Activated CD4-positive, alpha-beta T cell treated with anti-CD3 and anti-CD28 coated beads, Interleukin-2, amount 10 ng/mL, durations not matched to agents 7 days and 5 days (primary cell): ENCODE data around the gene VKORC1L1. TPM values are rescaled to one million over a fixed set of nuclear protein-coding genes. Genes with fewer than 3 reads are reported as not detected.
"Not testable (repeated sequence)": the region's sequence is repeated elsewhere in the genome, so short reads cannot be mapped to it uniquely, and the experiment has no call there.

ENCODE experiments used
- CTCF ChIA-PET: fragments of 350-600 bp; sonication (Branson Sonifier 250); formaldehyde crosslinking; loops from one replicate; lab custom pipeline; 2021; ENCODE audit warnings: antibody characterized with exemption; lab: Charles Lee
- POLR2A ChIA-PET: fragments of 350-600 bp; sonication (Branson Sonifier 250); formaldehyde crosslinking; loops from one replicate; lab custom pipeline; 2021; ENCODE audit warnings: antibody characterized with exemption; lab: Charles Lee
- DNase-seq: peaks from one replicate; pipeline ENCODE4 v3.0.0-alpha.2; 2020
- H3K27ac Mint-ChIP-seq: one replicate; pipeline ENCODE4 v1.8.0; 2021; ENCODE audit warnings: mild to moderate bottlenecking, moderate library complexity, mixed read lengths
- H3K27me3 Mint-ChIP-seq: one replicate; pipeline ENCODE4 v1.8.0; 2021; ENCODE audit warnings: mixed read lengths
- H3K36me3 Mint-ChIP-seq: one replicate; pipeline ENCODE4 v1.8.0; 2021; ENCODE audit warnings: low read depth, mixed read lengths
- H3K4me1 Mint-ChIP-seq: one replicate; pipeline ENCODE4 v1.8.0; 2021; ENCODE audit warnings: mixed read lengths
- H3K4me3 Mint-ChIP-seq: one replicate; pipeline ENCODE4 v1.8.0; 2021; ENCODE audit warnings: mild to moderate bottlenecking, moderate library complexity, mixed read lengths
- H3K9me3 Mint-ChIP-seq: one replicate; pipeline ENCODE4 v1.8.0; 2021; ENCODE audit warnings: mixed read lengths
- total RNA-seq, 2 experiments: library from RNA; stranded (reverse); gene quantifications; one replicate each; pipeline ENCODE4 v1.2.3, GENCODE V29; 2021

VKORC1L1 gene
- total RNA-seq, 2 experiments from 2014 or later = 15.7 to 19.1 TPM

GRCh38 chr7:65978891-65979582 lies 106.2 kb downstream of the VKORC1L1 start:
- POLR2A ChIA-PET = interaction anchor here (0.6 kb wide), 1 partner anchor 16 kb away, joined by 3 read pairs; no protein-coding TSS in a partner anchor
- no peak overlapping the region for H3K4me3 Mint-ChIP-seq
- CTCF ChIA-PET = interaction anchor here (0.6 kb wide), 1 partner anchor 13 kb away, joined by 3 read pairs; no protein-coding TSS in a partner anchor
- no peaks in the 10 kb centered on the region for H3K27me3 Mint-ChIP-seq
- DNase-seq = no peak
- peaks cover 15% of the 10 kb centered on the region for H3K4me1 Mint-ChIP-seq
- H3K27ac Mint-ChIP-seq = peak overlapping the region; percentile 25
- peaks cover 22% of the 10 kb centered on the region for H3K36me3 Mint-ChIP-seq
- H3K9me3 Mint-ChIP-seq = no peaks in the 10 kb centered on the region

DNA sequence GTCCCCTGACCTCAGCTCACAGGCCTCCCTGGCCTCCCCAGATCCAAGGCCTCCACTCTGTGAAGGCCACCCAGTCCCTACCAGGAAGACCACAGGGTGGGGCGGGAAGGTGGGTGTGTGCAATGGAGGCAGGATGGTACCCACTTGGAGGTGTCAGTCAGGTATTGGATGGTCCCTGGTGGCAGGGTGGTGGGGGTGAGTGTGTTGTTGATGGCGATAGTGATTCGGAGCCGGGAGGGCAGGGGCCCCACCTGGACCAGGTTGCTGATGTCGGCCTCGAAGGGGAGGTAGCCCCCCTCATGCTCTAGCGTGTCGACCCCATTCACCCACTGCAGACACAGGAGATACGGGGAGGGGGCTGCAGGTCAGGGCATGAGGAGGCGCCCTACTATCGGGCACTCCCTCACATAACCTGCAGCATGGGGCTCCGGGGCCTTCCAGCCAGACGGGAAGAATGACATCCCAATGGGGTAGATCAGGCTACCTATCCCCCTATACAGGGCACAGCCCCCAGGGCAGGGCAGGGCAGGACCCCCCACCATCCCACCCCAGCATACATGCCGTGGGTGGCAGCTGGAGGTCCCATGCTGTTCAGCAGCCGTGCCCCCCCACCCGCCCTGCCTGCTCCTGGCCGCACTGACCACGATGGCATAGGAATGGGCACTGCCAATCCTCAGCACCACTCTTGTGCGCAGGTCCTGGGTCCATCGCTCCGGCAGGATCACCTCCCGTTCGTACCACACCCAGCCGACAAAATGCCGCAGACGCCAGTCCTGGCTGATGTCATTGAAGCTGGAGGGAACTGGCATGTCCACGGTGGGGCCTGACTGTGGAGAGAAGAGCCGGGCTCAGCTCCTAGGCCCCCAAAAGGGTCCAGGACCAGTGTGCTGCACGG lies 107.0 kb downstream of the VKORC1L1 start:
- Mint-ChIP-seq H3K4me3 (peak overlapping the region; percentile 90), H3K27me3 (no peaks in the 10 kb centered on the region), H3K9me3 (no peaks in the 10 kb centered on the region), H3K27ac (peak overlapping the region; percentile 96), H3K36me3 (peaks cover 21% of the 10 kb centered on the region), H3K4me1 (peaks cover 15% of the 10 kb centered on the region)
- DNase-seq = no peak
- POLR2A ChIA-PET = no interaction called here
- CTCF ChIA-PET = interaction anchor here (0.6 kb wide), 1 partner anchor 14 kb away, joined by 3 read pairs; no protein-coding TSS in a partner anchor

DNA sequence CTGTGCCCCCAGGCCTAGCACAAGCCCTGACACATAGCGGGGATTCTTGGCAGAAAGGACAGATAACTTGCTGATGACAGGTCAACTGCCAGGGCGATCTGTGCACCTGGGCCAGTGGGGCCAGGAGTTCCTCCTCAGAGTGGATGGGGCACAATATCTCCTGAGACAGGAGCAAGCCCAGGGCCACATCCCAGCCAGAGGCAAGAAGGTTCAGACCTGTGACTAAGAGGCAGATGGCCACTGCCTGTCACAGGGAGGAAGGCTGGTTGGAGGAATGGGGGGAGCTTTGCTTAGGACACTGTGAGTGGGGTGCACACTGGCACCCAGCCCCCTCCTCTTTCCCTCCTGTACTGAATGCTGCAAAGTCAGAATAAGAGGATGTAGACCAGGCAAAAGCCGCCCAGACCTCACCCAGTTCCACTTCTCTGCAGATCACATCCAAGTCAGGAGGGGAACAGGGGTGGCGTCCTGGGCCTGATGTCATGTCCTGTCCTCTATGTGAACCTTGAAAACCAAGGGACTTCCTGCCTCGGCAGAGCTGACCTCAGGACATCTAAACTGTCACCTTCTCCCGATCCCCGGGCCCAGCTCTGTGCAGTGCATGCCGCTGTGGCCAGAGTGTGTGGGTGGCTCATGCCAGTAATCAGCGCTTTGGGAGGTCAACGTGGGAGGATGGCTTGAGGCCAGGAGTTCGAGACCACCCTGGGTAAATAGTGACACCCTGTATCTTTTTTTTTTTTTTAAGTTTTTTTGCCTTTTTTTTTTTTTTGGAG lies 107.8 kb downstream of the VKORC1L1 start:
- H3K27ac Mint-ChIP-seq = peak overlapping the region; percentile 96
- no peaks in the 10 kb centered on the region for H3K9me3 Mint-ChIP-seq
- DNase-seq = peak; percentile 73
- peaks cover 21% of the 10 kb centered on the region for H3K36me3 Mint-ChIP-seq
- peaks cover 15% of the 10 kb centered on the region for H3K4me1 Mint-ChIP-seq
- CTCF ChIA-PET = interaction anchor here (0.9 kb wide), 1 partner anchor 9 kb away, joined by 4 read pairs; no protein-coding TSS in a partner anchor
- POLR2A ChIA-PET = no interaction called here
- H3K27me3 Mint-ChIP-seq = no peaks in the 10 kb centered on the region
- peak overlapping the region; percentile 90 for H3K4me3 Mint-ChIP-seq

- CTCF ChIA-PET = no interaction called here
- peak; percentile 90 for DNase-seq
- peaks cover 15% of the 10 kb centered on the region for H3K36me3 Mint-ChIP-seq
- H3K27me3 Mint-ChIP-seq = no peaks in the 10 kb centered on the region
- POLR2A ChIA-PET = interaction anchor here (0.6 kb wide), 1 partner anchor 90 kb away, joined by 4 read pairs; no protein-coding TSS in a partner anchor
- peak within 1 kb of the TSS; percentile 96 for H3K27ac Mint-ChIP-seq
- no peaks in the 10 kb centered on the region for H3K9me3 Mint-ChIP-seq
- H3K4me3 Mint-ChIP-seq = peak within 1 kb of the TSS; percentile 90
- H3K4me1 Mint-ChIP-seq = peaks cover 15% of the 10 kb centered on the region
These were observed 109.3 kb downstream of the VKORC1L1 start, which contains the start of gene GUSB for GRCh38 chr7:65981965-65982792. GUSB (minus strand) TSS chr7:65982213; CDS start chr7:65982183, 30 bp downstream.

- POLR2A ChIA-PET = no interaction called here
- DNase-seq = no peak
- no peaks in the 10 kb centered on the region for H3K27me3 Mint-ChIP-seq
These were observed 111.2 kb downstream of the VKORC1L1 start for GRCh38 chr7:65983965-65984658.

DNA sequence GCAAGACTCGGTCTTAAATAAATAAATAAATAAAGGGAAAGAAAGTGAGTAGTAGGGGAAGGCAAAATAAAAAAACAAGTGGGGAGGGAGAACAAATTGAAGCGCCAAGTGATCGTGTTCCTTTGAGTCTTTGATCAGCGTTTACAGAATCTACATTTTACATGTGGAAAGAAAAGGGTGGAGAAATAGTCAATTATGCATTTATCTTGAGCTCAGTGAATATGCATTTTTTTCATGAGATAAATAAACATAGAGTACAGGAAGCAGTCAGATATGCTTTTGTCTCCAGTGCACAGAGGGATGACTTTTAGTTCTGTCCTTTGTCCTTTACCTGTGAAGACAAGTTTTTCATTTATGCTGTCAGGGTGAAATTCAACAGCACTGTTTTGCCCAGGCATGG lies 115.2 kb downstream of the VKORC1L1 start:
- POLR2A ChIA-PET = no interaction called here
- Mint-ChIP-seq H3K4me1 (no peaks in the 10 kb centered on the region), H3K36me3 (no peaks in the 10 kb centered on the region), H3K27ac (no peak overlapping the region), H3K27me3 (no peaks in the 10 kb centered on the region), H3K4me3 (no peak overlapping the region), H3K9me3 (no peaks in the 10 kb centered on the region)
- CTCF ChIA-PET = no interaction called here
- DNase-seq = no peak

More at GRCh38 chr7:65983965-65984658, 111.2 kb downstream of the VKORC1L1 start:
- Mint-ChIP-seq H3K9me3 (no peaks in the 10 kb centered on the region), H3K4me3 (no peak overlapping the region), H3K27ac (no peak overlapping the region), H3K4me1 (peaks cover 15% of the 10 kb centered on the region), H3K36me3 (peaks cover 10% of the 10 kb centered on the region)
- CTCF ChIA-PET = interaction anchor here (1.1 kb wide), 1 partner anchor 13 kb away, joined by 3 read pairs; no protein-coding TSS in a partner anchor

DNA sequence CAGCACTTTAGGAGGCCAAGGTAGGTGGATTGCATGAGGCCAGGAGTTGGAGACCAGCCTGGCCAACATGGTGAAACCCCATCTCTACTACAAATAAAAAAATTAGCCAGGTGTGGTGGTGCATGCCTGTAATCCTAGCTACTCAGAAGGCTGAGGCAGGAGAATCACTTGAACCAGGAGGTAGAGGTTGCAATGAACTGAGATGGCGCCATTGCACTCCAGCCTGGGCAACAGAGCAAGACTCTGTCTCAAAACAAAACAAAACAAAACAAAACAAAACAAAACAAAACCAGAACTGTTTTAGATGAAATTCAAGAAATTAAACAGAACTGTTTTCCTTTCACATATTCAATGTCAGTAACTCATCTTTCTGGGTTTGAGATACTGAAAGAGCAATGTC lies 115.6 kb downstream of the VKORC1L1 start:
- H3K36me3 Mint-ChIP-seq, H3K27ac Mint-ChIP-seq, DNase-seq, H3K27me3 Mint-ChIP-seq, H3K9me3 Mint-ChIP-seq, CTCF ChIA-PET, H3K4me3 Mint-ChIP-seq, POLR2A ChIA-PET, H3K4me1 Mint-ChIP-seq: not testable (repeated sequence)

- Mint-ChIP-seq H3K4me1 (no peaks in the 10 kb centered on the region), H3K27ac (no peak overlapping the region), H3K27me3 (peaks cover 2% of the 10 kb centered on the region), H3K36me3 (no peaks in the 10 kb centered on the region), H3K4me3 (no peak overlapping the region), H3K9me3 (no peaks in the 10 kb centered on the region)
- no peak for DNase-seq
- CTCF ChIA-PET = interaction anchor here (0.6 to 1.2 kb wide), 2 partner anchors 15 to 21 kb away, joined by 3 to 4 read pairs; no protein-coding TSS in a partner anchor
- POLR2A ChIA-PET = no interaction called here
These were observed 116.8 kb downstream of the VKORC1L1 start for GRCh38 chr7:65989694-65990080.

DNA sequence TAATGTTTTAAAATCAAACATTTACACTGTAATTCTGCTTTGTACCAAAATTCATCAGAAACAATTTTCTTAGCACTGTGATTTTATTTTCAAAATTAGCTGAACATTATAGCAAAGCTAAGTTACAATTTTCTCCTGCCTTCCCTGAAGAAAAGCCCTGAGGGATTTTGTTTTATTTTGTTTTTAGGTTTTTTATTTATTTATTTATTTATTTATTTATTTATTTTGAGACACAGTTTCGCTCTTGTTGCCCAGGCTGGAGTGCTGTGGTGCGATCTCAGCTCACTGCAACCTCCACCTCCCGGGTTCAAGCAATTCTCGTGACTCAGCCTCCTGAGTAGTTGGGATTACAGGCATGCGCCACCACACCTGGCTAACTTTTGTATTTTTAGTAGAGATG lies 119.0 kb downstream of the VKORC1L1 start:
- POLR2A ChIA-PET, CTCF ChIA-PET, H3K4me3 Mint-ChIP-seq, H3K4me1 Mint-ChIP-seq, H3K27me3 Mint-ChIP-seq, H3K27ac Mint-ChIP-seq, H3K36me3 Mint-ChIP-seq, H3K9me3 Mint-ChIP-seq, DNase-seq: not testable (repeated sequence)

DNA sequence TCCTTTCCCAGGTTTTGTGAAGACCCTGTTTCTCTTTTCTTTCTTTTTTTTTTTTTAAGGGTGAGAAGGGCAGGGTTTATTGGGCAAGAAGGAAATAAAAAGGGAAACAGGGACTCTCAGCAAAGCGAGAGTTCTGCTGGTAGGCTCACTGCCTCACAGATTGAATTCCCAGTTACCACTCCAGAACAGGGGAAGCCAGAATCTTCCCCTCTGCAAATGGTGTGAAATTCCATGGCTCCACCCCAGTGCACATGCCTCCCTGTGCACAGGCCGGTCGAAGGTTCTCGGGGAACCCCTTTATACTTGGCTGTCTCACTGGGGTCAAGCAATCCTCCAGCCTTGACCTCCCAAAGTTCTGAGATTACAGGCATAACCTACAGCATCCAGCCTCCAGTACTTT lies 119.7 kb downstream of the VKORC1L1 start:
- H3K27me3 Mint-ChIP-seq = peaks cover 9% of the 10 kb centered on the region
- no peaks in the 10 kb centered on the region for H3K4me1 Mint-ChIP-seq
- H3K36me3 Mint-ChIP-seq = no peaks in the 10 kb centered on the region
- H3K27ac Mint-ChIP-seq = no peak overlapping the region
- ChIA-PET POLR2A (no interaction called here), CTCF (no interaction called here)
- no peak for DNase-seq
- no peaks in the 10 kb centered on the region for H3K9me3 Mint-ChIP-seq
- no peak overlapping the region for H3K4me3 Mint-ChIP-seq

DNA sequence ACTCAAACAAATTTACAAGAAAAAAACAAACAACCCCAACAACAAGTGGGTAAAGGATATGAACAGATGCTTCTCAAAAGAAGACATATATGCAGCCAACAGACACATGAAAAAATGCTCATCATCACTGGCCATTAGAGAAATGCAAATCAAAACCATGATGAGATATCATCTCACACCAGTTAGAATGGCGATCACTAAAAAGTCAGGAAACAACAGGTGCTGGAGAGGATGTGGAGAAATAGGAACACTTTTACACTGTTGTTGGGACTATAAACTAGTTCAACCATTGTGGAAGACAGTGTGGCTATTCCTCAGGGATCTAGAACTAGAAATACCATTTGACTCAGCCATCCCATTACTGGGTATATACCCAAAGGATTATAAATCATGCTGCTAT lies 122.1 kb downstream of the VKORC1L1 start:
- H3K4me1 Mint-ChIP-seq, DNase-seq, H3K4me3 Mint-ChIP-seq, H3K27me3 Mint-ChIP-seq, H3K9me3 Mint-ChIP-seq, CTCF ChIA-PET, H3K27ac Mint-ChIP-seq, H3K36me3 Mint-ChIP-seq, POLR2A ChIA-PET: not testable (repeated sequence)
